Erythroblast (primary cell): ENCODE data around the gene DDN.

Source experiments
- GATA1 ChIP-seq: IDR thresholded peaks from 2 replicates; pipeline ENCODE4 v1.6.1; 2011; ENCODE audit warnings: low read depth, mild to moderate bottlenecking, control low read depth, low read length, moderate library complexity
- POLR2A ChIP-seq: IDR thresholded peaks from 2 replicates; pipeline ENCODE4 v1.6.1; 2011; ENCODE audit warnings: mild to moderate bottlenecking, low read length

GRCh38 chr12:48978291-48978740, 20.9 kb downstream of the DDN start, which contains the start of gene WNT1:
- no peak for TF ChIP-seq POLR2A
- no peak for TF ChIP-seq GATA1
